NCI-H187 (cell line): Measurements from ENCODE around the gene GYG2.
"Not testable (repeated sequence)": the region's sequence is repeated elsewhere in the genome, so short reads cannot be mapped to it uniquely, and the experiment has no call there.

Source experiments
- DNase-seq, 2 experiments: peaks; one replicate each; lab custom pipeline; 2025; lab: John Stamatoyannopoulos, UW

GYG2 gene

DNA sequence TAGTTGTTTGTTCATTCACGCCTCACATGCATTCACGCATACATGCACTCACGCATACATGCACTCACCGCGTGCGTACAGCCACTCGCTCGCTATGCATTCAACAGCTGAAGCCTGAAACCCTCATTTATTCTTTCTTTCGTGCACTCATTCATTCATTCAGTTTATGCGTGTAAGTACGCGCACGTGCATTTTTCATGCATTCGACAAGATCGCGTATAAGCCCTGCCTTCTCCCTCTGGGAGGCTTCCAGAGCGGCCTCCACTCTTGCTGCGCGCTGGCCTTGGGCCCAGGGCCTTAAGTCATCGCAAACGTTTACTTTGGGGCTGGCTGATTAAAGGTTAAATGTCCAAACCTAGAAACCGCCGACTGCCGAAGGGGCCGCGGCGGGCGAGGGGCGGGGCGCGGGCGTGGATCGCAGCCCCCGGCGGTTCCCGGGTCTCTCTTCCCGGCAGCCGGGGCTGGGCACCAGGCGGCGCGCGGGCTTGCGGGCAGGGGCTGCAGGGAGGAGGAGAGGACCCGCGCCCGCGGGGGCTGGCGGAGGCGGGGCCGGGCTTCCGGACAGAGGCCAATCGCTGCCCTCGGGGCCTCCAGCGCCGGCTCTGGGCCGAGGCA, at the start of gene GYG2:
TSS of gene GYG2 (plus strand) at position 587 of the 615 bp plus-strand sequence. CDS start 1,259 bp downstream, outside the sequence.
- no peak for DNase-seq

DNA sequence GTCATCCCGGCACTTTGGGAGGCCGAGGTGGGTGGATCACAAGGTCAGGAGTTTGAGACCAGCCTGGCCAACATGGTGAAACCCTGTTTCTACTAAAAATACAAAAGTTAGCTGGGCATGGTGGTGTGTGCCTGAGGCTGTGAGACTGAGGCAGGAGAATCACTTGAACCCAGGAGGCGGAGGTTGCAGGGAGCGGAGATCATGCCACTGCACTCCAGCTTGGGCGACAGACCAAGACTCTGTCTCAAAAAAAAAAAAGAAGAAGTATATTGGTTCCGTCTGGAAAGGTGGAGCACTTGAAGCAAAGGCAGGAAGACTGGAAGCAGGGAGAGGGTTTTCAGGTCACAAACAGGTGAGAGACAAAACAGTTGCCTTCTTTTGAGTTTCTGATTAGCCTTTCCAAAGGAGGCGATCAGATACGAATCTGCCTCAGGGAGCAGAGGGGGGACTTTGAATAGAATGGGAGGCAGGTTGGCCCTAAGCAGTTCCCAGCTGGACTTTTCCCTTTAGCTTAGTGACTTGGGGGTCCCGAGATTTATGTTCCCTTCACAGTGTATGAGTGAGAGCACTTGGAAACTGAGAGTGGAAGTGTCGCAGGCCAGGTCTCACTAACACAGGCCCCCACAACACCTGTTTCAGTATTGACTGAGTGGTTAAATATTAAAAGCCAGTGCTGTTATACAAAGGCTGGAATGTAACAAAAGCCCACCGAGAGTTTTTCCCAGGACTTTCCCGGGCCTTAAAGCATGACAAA, 48.1 kb upstream of the GYG2 start:
- DNase-seq: not testable (repeated sequence)

DNA sequence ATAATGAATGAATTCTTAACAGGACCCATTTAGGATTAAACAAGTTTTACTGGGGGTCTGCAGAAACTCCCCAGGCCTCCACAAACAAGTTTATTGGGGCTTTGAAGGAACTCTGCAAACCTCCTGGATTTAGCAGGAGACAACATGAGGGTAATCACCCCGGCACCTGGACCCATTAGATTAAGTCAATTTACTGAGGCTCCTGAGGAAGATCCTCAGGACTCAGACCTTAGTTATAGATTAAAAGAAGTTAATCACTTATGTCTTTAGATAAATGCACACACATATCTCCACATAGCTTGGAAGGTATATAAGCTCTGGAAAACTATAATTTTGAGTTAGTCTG, 47.5 kb upstream of the GYG2 start:
- no peak for DNase-seq

- DNase-seq: no peak
Observed at GRCh38 chrX:2781698-2782097, 47.0 kb upstream of the GYG2 start.

- no peak for DNase-seq
Observed at GRCh38 chrX:2782171-2782570, 46.6 kb upstream of the GYG2 start.

GRCh38 chrX:2782778-2783177, 46.0 kb upstream of the GYG2 start:
- no peak for DNase-seq

DNA sequence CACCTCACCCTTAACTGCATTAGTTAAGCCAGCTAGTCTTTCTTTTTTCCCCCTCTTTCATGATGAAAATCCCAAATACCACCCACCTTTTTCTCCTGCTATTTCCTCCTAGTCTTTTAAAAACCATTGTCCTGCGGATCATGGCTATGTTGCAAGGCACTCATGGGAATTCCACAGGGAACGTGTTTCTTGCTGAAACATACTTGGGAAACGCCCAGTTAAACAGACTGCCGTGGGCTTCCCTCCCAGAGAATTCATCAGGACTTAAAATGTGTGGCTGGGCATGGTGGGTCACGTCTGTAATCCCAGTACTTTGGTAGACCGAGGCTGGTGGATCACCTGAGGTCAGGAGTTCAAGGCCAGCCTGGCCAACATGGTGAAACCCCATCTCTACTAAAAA, 44.7 kb upstream of the GYG2 start:
- no peak for DNase-seq

DNA sequence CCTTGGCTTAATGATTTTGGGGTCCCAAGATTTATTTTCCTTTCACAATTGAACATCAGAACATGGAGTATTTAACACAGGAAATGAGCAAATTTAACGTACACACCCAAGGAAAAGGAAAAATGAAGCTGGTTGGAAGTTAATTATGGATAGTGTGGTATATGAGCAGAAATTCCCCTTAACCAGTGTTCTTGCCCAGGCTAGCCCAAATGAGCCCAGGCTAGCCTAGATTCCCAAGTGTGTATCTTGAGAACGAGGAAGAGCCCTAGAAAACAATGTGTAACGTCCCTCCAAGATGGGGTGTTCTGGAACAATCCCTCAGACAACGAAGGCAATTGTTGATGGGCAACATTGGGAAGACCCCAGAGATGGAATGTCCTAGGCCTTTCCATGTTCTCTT, 43.2 kb upstream of the GYG2 start:
- no peak for DNase-seq

DNA sequence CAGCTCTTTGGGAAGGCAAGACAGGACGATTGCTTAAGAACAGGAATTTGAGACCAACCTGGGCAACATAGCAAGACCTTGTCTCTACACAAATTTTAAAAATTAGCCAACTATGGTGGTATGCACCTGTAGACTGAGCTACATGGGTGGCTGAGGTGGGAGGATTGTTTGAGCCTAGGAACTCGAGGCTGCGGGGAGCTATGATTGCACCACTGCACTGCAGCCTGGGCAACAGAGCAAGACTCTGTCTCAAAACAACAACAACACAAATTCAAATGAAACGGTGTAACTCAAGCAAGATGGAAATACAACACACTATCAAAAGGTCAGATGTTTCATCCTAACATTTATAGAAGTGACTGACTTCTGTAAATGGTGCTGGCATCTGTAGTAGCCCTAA, 39.8 kb upstream of the GYG2 start:
- DNase-seq: no peak

- no peak for DNase-seq
Observed at GRCh38 chrX:2789569-2789968, 39.2 kb upstream of the GYG2 start.

DNA sequence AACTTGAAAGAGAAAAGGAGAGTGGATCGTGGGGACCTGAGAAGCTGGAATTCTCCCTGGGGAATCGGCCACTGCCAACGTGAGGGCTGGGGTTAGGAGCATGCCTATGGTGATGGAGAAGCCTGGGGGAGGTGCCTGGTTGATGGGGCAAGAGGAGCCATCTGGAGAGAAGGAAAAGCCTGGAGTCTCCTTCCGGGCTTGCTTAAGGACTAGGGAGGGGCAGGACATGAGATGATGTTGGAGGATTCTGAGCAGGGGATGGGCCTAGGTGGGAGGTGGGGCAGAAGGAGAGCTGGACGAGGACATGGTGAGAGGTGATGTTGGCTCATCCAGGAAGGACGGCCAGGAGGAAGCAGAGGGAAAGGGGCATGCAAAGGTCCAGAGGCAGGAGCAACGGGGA, 35.0 kb upstream of the GYG2 start:
- DNase-seq: no peak

GRCh38 chrX:2794336-2794735, 34.4 kb upstream of the GYG2 start:
- no peak for DNase-seq

GRCh38 chrX:2796808-2797207, 31.9 kb upstream of the GYG2 start:
- DNase-seq: not testable (repeated sequence)

- DNase-seq: no peak
Observed at GRCh38 chrX:2799369-2799768, 29.4 kb upstream of the GYG2 start.

- DNase-seq: not testable (repeated sequence)
Observed at GRCh38 chrX:2799980-2800379, 28.8 kb upstream of the GYG2 start.

DNA sequence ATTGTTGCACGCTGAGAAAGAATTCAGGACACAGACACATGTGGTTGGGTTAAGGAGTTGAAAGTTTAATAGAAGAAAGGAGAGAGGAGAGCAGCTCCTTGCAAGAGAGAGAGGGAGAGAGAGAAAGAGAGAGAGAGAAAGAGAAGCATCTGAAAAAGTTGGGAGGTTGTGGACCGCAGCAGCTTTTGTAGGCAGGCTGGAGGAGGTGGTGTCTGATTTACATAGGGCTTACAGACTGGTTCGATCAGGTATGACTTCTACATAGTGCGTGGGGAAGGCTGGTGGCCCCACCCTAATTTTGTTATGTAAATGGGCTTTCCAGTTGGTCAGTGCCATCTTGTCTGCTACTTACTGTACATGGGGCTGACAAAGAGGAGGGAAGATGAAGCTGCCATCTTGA, 27.5 kb upstream of the GYG2 start:
- no peak for DNase-seq

- not testable (repeated sequence) for DNase-seq
Observed at GRCh38 chrX:2802376-2803090, 26.2 kb upstream of the GYG2 start.

DNA sequence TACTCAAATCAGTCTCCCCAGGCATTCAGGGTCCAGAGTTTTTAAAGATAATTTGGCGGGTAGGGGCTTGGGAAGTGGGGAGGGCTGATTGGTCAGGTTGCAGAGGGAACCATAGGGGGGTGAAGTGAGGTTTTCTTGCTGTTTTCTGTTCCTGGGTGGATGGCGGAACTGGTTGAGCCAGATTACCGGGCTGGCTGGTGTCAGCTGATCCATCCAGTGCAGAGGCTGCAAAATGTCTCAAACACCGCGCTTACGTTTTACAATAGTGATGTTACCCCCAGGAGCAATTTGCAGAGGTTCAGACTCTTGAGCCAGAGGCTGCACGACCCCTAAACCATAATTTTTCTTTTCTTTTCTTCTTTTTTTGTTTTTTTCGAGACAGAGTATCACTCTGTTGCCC, 25.2 kb upstream of the GYG2 start:
- DNase-seq: not testable (repeated sequence)

DNA sequence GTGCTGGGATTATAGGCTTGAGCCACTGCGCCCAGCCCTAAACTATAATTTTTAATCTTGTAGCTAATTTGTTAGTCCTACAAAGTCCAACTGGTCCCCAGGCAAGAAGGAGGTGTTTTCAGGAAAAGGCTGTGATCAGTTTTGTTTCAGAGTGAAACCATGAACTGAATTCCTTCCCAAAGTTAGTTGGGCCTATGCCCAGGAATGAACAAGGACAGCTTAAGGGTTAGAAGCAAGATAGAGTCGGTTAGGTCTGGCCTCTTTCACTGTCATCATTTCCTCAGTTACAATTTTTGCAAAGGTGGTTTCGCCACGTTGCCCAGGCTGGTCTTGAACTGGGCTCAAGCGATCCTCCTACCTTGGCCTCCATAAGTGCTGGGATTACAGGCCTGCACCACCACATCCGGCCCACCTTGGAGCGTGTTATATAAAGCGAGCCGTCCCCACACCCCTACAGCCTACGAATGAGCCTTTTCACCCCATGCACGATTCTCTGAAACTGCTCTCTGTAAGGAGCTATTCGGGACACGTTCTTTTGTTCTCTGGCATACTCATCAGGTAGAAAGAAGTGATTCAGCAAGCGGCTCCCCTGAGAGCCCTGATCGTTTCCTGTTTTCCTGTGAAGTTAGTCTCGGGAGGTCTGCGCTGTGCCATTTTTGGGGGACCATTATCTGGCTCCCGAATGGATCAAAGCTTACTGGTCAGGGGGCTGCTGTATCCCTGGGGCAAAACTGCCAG, 24.5 kb upstream of the GYG2 start:
- not testable (repeated sequence) for DNase-seq

DNA sequence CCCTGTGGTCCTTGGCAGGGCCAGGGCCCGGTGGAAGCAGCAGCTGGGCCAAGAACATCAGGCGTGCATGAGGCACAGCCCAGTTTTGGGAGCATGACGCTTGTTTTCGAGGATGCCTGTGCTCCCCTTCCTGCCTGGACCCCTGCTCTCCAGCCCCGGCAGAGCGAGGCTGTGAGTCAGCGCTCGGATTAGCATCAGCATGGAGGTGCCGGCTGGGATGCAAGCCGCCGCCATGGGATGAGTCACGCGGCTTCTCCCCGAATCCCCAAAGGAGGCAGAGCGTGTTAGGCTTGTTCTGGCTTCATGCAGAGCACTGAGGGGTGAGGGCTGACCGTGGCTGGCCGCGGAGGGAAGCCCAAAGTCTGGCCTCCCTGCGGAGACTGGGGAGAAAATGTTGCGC, 23.9 kb upstream of the GYG2 start:
- not testable (repeated sequence) for DNase-seq

GRCh38 chrX:2811271-2811670, 17.5 kb upstream of the GYG2 start:
- no peak for DNase-seq

DNA sequence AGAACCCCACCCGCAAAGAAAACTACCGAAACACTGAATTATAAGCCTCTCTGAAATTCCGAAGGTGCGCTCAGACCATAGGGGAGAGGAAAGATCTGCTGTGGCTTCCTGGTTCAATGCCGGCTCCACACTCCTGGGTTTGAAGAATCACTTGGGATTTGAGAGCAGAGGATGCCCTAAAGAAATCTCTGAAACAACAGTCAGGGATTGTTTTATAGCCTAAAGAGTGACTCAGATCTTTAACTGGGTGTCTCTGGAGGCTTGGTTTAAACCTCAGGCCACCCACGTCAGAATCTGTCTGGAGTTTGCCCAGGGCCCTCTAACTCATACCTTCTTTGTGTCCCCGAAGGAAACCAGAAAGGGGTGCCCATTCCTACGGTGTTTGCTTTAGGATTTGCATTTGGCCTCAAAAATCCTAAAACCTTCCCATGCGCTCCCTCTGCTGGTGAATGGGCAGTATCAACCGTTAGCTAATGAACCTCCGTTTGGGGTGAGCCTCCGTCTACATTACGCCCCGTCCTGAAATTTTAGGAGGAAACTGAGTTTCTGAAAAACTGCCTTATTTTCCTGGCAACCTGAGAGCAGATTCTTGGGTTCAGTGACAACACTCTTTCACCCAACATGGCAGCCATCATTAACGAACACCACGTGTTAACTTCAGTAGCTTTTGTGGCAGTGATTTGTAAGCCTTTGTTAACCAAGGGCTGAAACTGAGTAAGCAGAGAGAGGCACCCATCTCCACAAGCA, 16.4 kb upstream of the GYG2 start:
- not testable (repeated sequence) for DNase-seq
